BJ (cell line): ENCODE measurements around the gene KCNJ10. TPM values are rescaled to one million over a fixed set of nuclear protein-coding genes. Genes with fewer than 3 reads are reported as not detected.

Experiments used
- CTCF ChIA-PET: fragments of 350-600 bp; formaldehyde crosslinking; extraction: SDS; loops from one replicate; lab custom pipeline; 2021; ENCODE audit warnings: antibody characterized with exemption, inconsistent platforms; lab: Yijun Ruan, JAX
- POLR2A ChIA-PET: fragments of 300-600 bp; sonication (Branson Sonifier 250); formaldehyde crosslinking; extraction: SDS; loops from one replicate; lab custom pipeline; 2021; ENCODE audit warnings: antibody characterized with exemption; lab: Charles Lee
- DNase-seq: peaks from one replicate; pipeline ENCODE4 v3.0.0-alpha.2; 2011; ENCODE audit warnings: low read depth
- H3K27me3 ChIP-seq: 2 replicates; pipeline ENCODE4 v1.6.0; 2011; ENCODE audit warnings: low read length; ENCODE audit not compliant: control insufficient read depth, insufficient read depth
- H3K36me3 ChIP-seq: 2 replicates; pipeline ENCODE4 v1.5.1; 2011; ENCODE audit warnings: low read length; ENCODE audit not compliant: control insufficient read depth, insufficient read depth
- H3K4me3 ChIP-seq: 2 replicates; pipeline ENCODE4 v1.5.1; 2011; ENCODE audit warnings: low read depth, mild to moderate bottlenecking, control low read depth, low read length
- CTCF ChIP-seq: IDR thresholded peaks from 2 replicates; pipeline ENCODE4 v1.5.1; 2011; ENCODE audit warnings: low read depth, mild to moderate bottlenecking, control low read depth, inconsistent platforms, low read length, moderate library complexity; ENCODE audit not compliant: insufficient read depth
- polyA plus RNA-seq: library from polyadenylated mRNA; depleted of rRNA; stranded (reverse); fragments of >200 nt; gene quantifications from 2 replicates; pipeline ENCODE4 v1.2.3, GENCODE V29; 2011

KCNJ10 gene
- polyA plus RNA-seq, 1 experiment: not detected

DNA sequence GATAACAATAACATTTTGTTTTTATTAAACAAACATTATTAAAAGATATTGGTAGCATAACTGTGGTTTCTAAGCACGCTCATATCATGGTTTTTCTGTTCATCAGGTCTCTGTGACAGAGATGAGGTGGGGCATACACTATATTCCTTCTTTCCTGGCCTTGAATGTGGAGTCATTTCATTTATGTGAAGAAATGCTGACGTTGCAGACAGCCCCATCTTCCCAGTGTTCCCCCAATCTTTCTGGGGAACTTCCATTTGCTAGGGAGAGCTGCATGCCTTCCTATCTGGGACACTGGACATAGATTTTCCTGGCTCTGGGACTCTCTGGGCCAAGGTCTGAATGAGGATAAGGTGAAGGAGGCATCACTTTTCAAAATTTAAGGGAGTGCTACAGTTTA is 68.5 kb downstream of the KCNJ10 start:
- TF ChIP-seq CTCF: no peak
- POLR2A ChIA-PET: no interaction called here
- CTCF ChIA-PET: interaction anchor here (1.1 to 26.4 kb wide), 2 partner anchors 37 to 61 kb away, joined by 4 to 889 read pairs; partner anchors contain the start of genes IGSF9, SLAMF9 and TAGLN2

DNA sequence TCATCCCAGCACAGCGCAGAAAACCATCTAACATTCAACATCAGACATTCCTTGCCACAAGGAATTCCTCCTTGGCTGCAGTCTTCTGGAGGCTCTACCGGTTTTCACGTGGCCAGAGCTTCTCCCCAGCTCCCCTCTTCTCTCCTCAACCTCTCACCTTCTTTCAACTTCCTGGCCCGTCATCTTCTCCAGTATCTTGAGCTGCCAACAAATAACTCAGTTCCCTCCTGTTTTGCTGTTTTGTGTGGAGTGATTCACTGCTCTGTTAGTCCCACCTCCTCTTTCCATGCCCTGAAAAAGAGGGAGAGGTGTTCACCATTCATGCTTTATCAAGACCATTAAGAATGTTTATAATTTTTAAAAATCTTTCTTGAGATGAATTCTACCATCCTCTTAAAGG is 70.8 kb downstream of the KCNJ10 start:
- TF ChIP-seq CTCF: no peak
- no peak for DNase-seq
- no peaks in the 10 kb centered on the region for H3K27me3 ChIP-seq
- ChIA-PET CTCF (interaction anchor here (0.6 to 26.4 kb wide), 3 partner anchors 8 to 465 kb away, joined by 3 to 889 read pairs (median 14); partner anchors contain the start of genes IGSF9, SLAMF9 and TAGLN2), POLR2A (no interaction called here)
- no peaks in the 10 kb centered on the region for H3K36me3 ChIP-seq
- H3K4me3 ChIP-seq: no peak overlapping the region

More for the DNA sequence above, 68.5 kb downstream of the KCNJ10 start:
- no peaks in the 10 kb centered on the region for H3K36me3 ChIP-seq
- no peak overlapping the region for H3K4me3 ChIP-seq
- H3K27me3 ChIP-seq: no peaks in the 10 kb centered on the region
- DNase-seq: no peak

- POLR2A ChIA-PET: no interaction called here
- CTCF ChIA-PET: interaction anchor here (1.3 kb wide), 1 partner anchor 10 kb away, joined by 15 read pairs; no protein-coding TSS in a partner anchor
- Histone ChIP-seq H3K27me3 (no peaks in the 10 kb centered on the region), H3K4me3 (no peak overlapping the region), H3K36me3 (no peaks in the 10 kb centered on the region)
- TF ChIP-seq CTCF: no peak
- peak; percentile 81 for DNase-seq
Measured at GRCh38 chr1:159996653-159997052, 73.3 kb downstream of the KCNJ10 start.

DNA sequence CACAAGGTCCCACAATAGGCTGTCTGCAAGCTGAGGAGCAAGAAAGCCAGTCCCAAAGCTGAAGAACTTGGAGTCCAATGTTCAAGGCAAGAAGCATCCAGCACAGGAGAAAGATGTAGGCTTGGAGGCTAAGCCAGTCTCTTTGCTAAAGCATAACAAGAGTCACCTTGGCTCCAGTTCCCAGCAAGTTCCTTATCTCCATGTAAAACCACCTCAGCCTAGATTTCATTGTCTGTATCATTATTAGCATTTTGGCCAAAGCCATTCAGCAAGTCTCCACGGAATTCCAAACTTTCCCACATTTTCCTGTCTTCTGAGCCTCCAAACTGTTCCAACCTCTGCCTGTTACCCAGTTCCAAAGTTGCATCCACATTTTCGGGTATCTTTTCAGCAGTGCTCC is 75.1 kb downstream of the KCNJ10 start:
- Histone ChIP-seq H3K27me3 (no peaks in the 10 kb centered on the region), H3K4me3 (no peak overlapping the region), H3K36me3 (no peaks in the 10 kb centered on the region)
- CTCF ChIA-PET: interaction anchor here (0.7 to 1.9 kb wide), 2 partner anchors 8 to 13 kb away, joined by 3 to 10 read pairs; no protein-coding TSS in a partner anchor
- POLR2A ChIA-PET: no interaction called here
- no peak for DNase-seq
- TF ChIP-seq CTCF: no peak

DNA sequence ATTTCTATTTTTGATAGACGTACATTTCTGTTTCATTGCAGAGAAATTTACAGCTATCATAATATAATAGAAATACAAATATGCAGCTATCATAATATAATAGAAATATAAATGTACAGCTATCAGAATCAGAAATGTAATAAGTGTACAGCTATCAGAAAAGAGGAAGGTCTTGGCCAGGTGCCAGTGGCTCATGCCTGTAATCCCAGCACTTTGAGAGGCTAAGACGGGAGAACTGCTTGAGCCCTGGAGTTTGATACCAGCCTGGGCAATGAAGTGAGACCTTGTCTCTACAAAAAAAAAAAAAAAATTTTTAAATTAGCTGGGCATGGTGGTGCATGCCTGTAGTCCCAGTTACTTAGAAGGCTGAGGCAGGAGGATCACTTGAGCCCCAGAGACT is 76.0 kb downstream of the KCNJ10 start:
- POLR2A ChIA-PET: no interaction called here
- CTCF ChIA-PET: interaction anchor here (1.0 to 1.9 kb wide), 2 partner anchors 12 to 14 kb away, joined by 3 to 10 read pairs; no protein-coding TSS in a partner anchor

More for the DNA sequence above, 76.0 kb downstream of the KCNJ10 start:
- Histone ChIP-seq H3K36me3 (no peaks in the 10 kb centered on the region), H3K27me3 (no peaks in the 10 kb centered on the region), H3K4me3 (no peak overlapping the region)
- no peak for TF ChIP-seq CTCF
- no peak for DNase-seq
